Neural cell (in vitro differentiated cells): ENCODE measurements around the gene STX1B. TPM values are rescaled to one million over a fixed set of nuclear protein-coding genes. Genes with fewer than 3 reads are reported as not detected.

Source experiments
- H2AFZ ChIP-seq: fragments of 200-600, 300-800 bp; sonication (generic), shearing (Covaris generic); 2 replicates; pipeline ENCODE4 v1.6.0; 2014; ENCODE audit warnings: low read depth, mild to moderate bottlenecking, antibody characterized with exemption, low read length, moderate library complexity
- H3F3A ChIP-seq: fragments of 200-600 bp; shearing (Covaris generic); 2 replicates; pipeline ENCODE4 v1.6.1; 2016; ENCODE audit warnings: mild to moderate bottlenecking, moderate library complexity, mixed read lengths, antibody characterized with exemption, low read length; ENCODE audit not compliant: insufficient read depth, poor library complexity, severe bottlenecking
- H3K27ac ChIP-seq: fragments of 200-600, 300-800 bp; sonication (generic), shearing (Covaris generic); 2 replicates; pipeline ENCODE4 v1.5.1; 2014; ENCODE audit warnings: mild to moderate bottlenecking, low read length, moderate library complexity
- H3K27me3 ChIP-seq: fragments of 300-800, 200-600 bp; sonication (generic), shearing (Covaris generic); 2 replicates; pipeline ENCODE4 v1.6.0; 2014; ENCODE audit warnings: mild to moderate bottlenecking, low read depth, low read length, moderate library complexity; ENCODE audit not compliant: insufficient read depth
- H3K36me3 ChIP-seq: fragments of 300-800, 200-600 bp; sonication (generic), shearing (Covaris generic); 2 replicates; pipeline ENCODE4 v1.5.1; 2014; ENCODE audit warnings: mild to moderate bottlenecking, antibody characterized with exemption, low read length, moderate library complexity; ENCODE audit not compliant: insufficient read depth
- H3K4me2 ChIP-seq: fragments of 300-800, 200-600 bp; sonication (generic), shearing (Covaris generic); 2 replicates; pipeline ENCODE4 v1.6.0; 2014; ENCODE audit warnings: mild to moderate bottlenecking, low read length
- H3K4me3 ChIP-seq: fragments of 300-800, 200-600 bp; sonication (generic), shearing (Covaris generic); 2 replicates; pipeline ENCODE4 v1.5.1; 2014; ENCODE audit warnings: mild to moderate bottlenecking, low read length, moderate library complexity
- H3K79me2 ChIP-seq: fragments of 200-600 bp; shearing (Covaris generic); replicated peaks from 2 replicates; pipeline ENCODE4 v1.6.0; 2014; ENCODE audit warnings: mild to moderate bottlenecking, low read length, moderate library complexity; ENCODE audit not compliant: insufficient read depth
- H3K9ac ChIP-seq: fragments of 300-800, 200-600 bp; sonication (generic), shearing (Covaris generic); 2 replicates; pipeline ENCODE4 v1.6.1; 2016; ENCODE audit warnings: mild to moderate bottlenecking, low read length, mixed read lengths
- H3K9me2 ChIP-seq: fragments of 200-600 bp; shearing (Covaris generic); 2 replicates; pipeline ENCODE4 v1.6.1; 2016; ENCODE audit warnings: mild to moderate bottlenecking, low read length, mixed read lengths; ENCODE audit not compliant: insufficient read depth
- H3K9me3 ChIP-seq: fragments of 200-600, 300-800 bp; sonication (generic), shearing (Covaris generic); 2 replicates; pipeline ENCODE4 v1.6.1; 2016; ENCODE audit warnings: mild to moderate bottlenecking, mixed run types, low read length, moderate library complexity, mixed read lengths
- H4K20me1 ChIP-seq: fragments of 200-600 bp; shearing (Covaris generic); 2 replicates; pipeline ENCODE4 v1.6.1; 2016; ENCODE audit warnings: mild to moderate bottlenecking, mixed run types; ENCODE audit not compliant: insufficient read depth
- CTCF ChIP-seq: fragments of 450-650 bp; IDR thresholded peaks from 2 replicates; pipeline ENCODE4 v1.5.1; 2014; ENCODE audit warnings: antibody characterized with exemption, mild to moderate bottlenecking, moderate library complexity; ENCODE audit not compliant: poor library complexity, severe bottlenecking
- EP300 ChIP-seq: fragments of 450-650 bp; conservative IDR thresholded peaks from 2 replicates; pipeline ENCODE4 v1.6.1; 2014; ENCODE audit warnings: antibody characterized with exemption, mild to moderate bottlenecking, moderate library complexity; ENCODE audit not compliant: poor library complexity, severe bottlenecking
- EZH2 ChIP-seq: fragments of 200-600, 300-800 bp; shearing (Covaris generic), sonication (generic); IDR thresholded peaks from 2 replicates; pipeline ENCODE4 v1.6.1; 2014; ENCODE audit warnings: antibody characterized with exemption, low read length, borderline replicate concordance, mild to moderate bottlenecking; ENCODE audit not compliant: insufficient read depth, poor library complexity, severe bottlenecking
- MXI1 ChIP-seq: fragments of 450-650 bp; conservative IDR thresholded peaks from 2 replicates; pipeline ENCODE4 v1.6.1; 2014; ENCODE audit warnings: antibody characterized with exemption, mild to moderate bottlenecking; ENCODE audit not compliant: poor library complexity, severe bottlenecking
- POLR2AphosphoS5 ChIP-seq: IDR thresholded peaks from 2 replicates; pipeline ENCODE4 v1.6.1; 2012
- RAD21 ChIP-seq: fragments of 450-650 bp; conservative IDR thresholded peaks from 2 replicates; pipeline ENCODE4 v1.6.1; 2014; ENCODE audit warnings: antibody characterized with exemption, mild to moderate bottlenecking, moderate library complexity
- REST ChIP-seq: IDR thresholded peaks from 2 replicates; pipeline ENCODE4 v1.6.1; 2012; ENCODE audit warnings: borderline replicate concordance
- SMC3 ChIP-seq: fragments of 450-650 bp; conservative IDR thresholded peaks from 2 replicates; pipeline ENCODE4 v1.6.1; 2014; ENCODE audit warnings: antibody characterized with exemption, mild to moderate bottlenecking, moderate library complexity; ENCODE audit not compliant: poor library complexity
- TAF1 ChIP-seq: IDR thresholded peaks from 2 replicates; pipeline ENCODE4 v1.6.1; 2012; ENCODE audit warnings: low read depth
- polyA plus RNA-seq: library from polyadenylated mRNA; depleted of rRNA; stranded (reverse); fragments of >200 nt; gene quantifications from 2 replicates; pipeline ENCODE4 v1.2.3, GENCODE V29; 2014

The STX1B gene
- polyA plus RNA-seq, 1 donor from 2014 or later: 4.5 TPM

- H3K36me3 ChIP-seq: no peaks in the 10 kb centered on the region
- no peak overlapping the region for H3K4me3 ChIP-seq
- H3K79me2 ChIP-seq: no peaks in the 10 kb centered on the region
- no peaks in the 10 kb centered on the region for H3K9me2 ChIP-seq
- no peak overlapping the region for H3K4me2 ChIP-seq
- H3F3A ChIP-seq: no peaks in the 10 kb centered on the region
- H3K27me3 ChIP-seq: no peaks in the 10 kb centered on the region
- H3K9me3 ChIP-seq: no peaks in the 10 kb centered on the region
- no peaks in the 10 kb centered on the region for H4K20me1 ChIP-seq
- H3K9ac ChIP-seq: no peak overlapping the region
- no peak overlapping the region for H3K27ac ChIP-seq
- H2AFZ ChIP-seq: no peak overlapping the region
- TF ChIP-seq POLR2AphosphoS5 (no peak), REST (no peak), EP300 (no peak), SMC3 (no peak), TAF1 (no peak), CTCF (no peak), MXI1 (no peak), EZH2 (no peak), RAD21 (no peak)
These were observed 32.9 kb downstream of the STX1B start for GRCh38 chr16:30977502-30977901.

- Histone ChIP-seq H3K9ac (no peak overlapping the region), H2AFZ (no peak overlapping the region), H3K79me2 (no peaks in the 10 kb centered on the region), H3K9me2 (no peaks in the 10 kb centered on the region), H3F3A (no peaks in the 10 kb centered on the region), H4K20me1 (no peaks in the 10 kb centered on the region), H3K27me3 (no peaks in the 10 kb centered on the region), H3K9me3 (no peaks in the 10 kb centered on the region), H3K4me3 (no peak overlapping the region), H3K36me3 (no peaks in the 10 kb centered on the region), H3K27ac (no peak overlapping the region), H3K4me2 (no peak overlapping the region)
- TF ChIP-seq RAD21: no peak
- no peak for TF ChIP-seq EZH2
- TF ChIP-seq SMC3: no peak
- no peak for TF ChIP-seq TAF1
These were observed 34.0 kb downstream of the STX1B start for GRCh38 chr16:30976486-30976885.

- Histone ChIP-seq H3K9me3 (no peaks in the 10 kb centered on the region), H3F3A (no peaks in the 10 kb centered on the region), H3K9me2 (no peaks in the 10 kb centered on the region), H3K4me2 (no peak overlapping the region), H4K20me1 (no peaks in the 10 kb centered on the region), H3K79me2 (no peaks in the 10 kb centered on the region), H3K4me3 (no peak overlapping the region), H3K9ac (no peak overlapping the region), H3K36me3 (no peaks in the 10 kb centered on the region), H2AFZ (no peak overlapping the region), H3K27me3 (no peaks in the 10 kb centered on the region), H3K27ac (no peak overlapping the region)
- TF ChIP-seq SMC3: no peak
- no peak for TF ChIP-seq REST
- TF ChIP-seq EP300: no peak
- no peak for TF ChIP-seq EZH2
- no peak for TF ChIP-seq RAD21
- no peak for TF ChIP-seq MXI1
- no peak for TF ChIP-seq CTCF
- TF ChIP-seq TAF1: no peak
- no peak for TF ChIP-seq POLR2AphosphoS5
These were observed 36.1 kb downstream of the STX1B start for GRCh38 chr16:30974348-30974747.
